Measurements from ENCODE around the gene SCEL. TPM values are rescaled to one million over a fixed set of nuclear protein-coding genes. Genes with fewer than 3 reads are reported as not detected.
"Not testable (repeated sequence)": the region's sequence is repeated elsewhere in the genome, so short reads cannot be mapped to it uniquely, and the experiment has no call there.

The SCEL gene
- total and polyA plus RNA-seq, 2 experiments from 2014 or later, result not detected

DNA sequence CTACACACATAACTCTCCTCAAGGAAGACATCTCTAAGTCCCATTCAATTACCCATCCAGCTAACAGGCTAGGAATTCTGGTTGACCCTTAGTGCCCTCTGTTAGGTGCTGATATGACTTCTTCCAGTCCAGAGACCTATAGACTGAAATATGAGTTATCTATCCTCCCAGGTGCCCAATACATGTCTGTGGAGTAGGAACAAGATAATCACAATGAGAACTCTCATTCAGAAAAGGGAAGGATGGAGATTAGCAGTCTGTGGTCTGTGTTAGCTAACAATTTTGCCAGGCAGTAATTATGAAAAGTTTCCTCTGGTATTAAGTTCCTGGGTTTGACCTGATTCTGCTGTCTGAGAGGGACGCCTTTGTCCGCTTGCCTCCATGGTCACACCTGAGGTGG is 117.8 kb downstream of the SCEL start:
- no peak overlapping the region for H3K4me2 ChIP-seq
- H3K4me1 ChIP-seq (ENCODE audit: insufficient read depth), result no peaks in the 10 kb centered on the region
- no peaks in the 10 kb centered on the region for H3K4me1 Mint-ChIP-seq
- no peak overlapping the region for H3K27ac Mint-ChIP-seq
- H2AFZ ChIP-seq, result no peak overlapping the region
- ATAC-seq (no peak), DNase-seq (ENCODE audit: low spot score) (no peak)
- peaks cover 5% of the 10 kb centered on the region for H3K36me3 Mint-ChIP-seq (ENCODE audit: low read depth)
- no peaks in the 10 kb centered on the region for H3K27me3 ChIP-seq (ENCODE audit: insufficient read depth)
- no peaks in the 10 kb centered on the region for H3F3A ChIP-seq (replicated peaks; ENCODE audit: low read depth)
- TF ChIP-seq ZNF331 (CRISPR knock-in tag; IDR thresholded peaks at IDR 0.05; ENCODE audit: low read depth) (no peak), REST (IDR thresholded peaks at IDR 0.05; ENCODE audit: unreplicated experiment) (no peak), EZH2 (IDR thresholded peaks at IDR 0.05; ENCODE audit: low read depth, unreplicated experiment) (no peak)
- no peak overlapping the region for H3K4me3 Mint-ChIP-seq
- H3K36me3 ChIP-seq (ENCODE audit: insufficient read depth), result no peaks in the 10 kb centered on the region
- no peaks in the 10 kb centered on the region for H3K79me2 ChIP-seq (replicated peaks; ENCODE audit: insufficient read depth)
- H3K9me3 Mint-ChIP-seq, result peaks cover 13% of the 10 kb centered on the region; the same call in 2 of the 3 replicates
- no peaks in the 10 kb centered on the region for H3K27me3 Mint-ChIP-seq (ENCODE audit: insufficient read depth, low read depth, poor library complexity)
- no peaks in the 10 kb centered on the region; the same call in 1 of the 2 replicates for H4K20me1 ChIP-seq (replicated peaks; ENCODE audit: insufficient read depth)
- H3K9me2 ChIP-seq (ENCODE audit: insufficient read depth), result peaks cover 4% of the 10 kb centered on the region; the same call in 1 of the 2 replicates
- H3K27ac ChIP-seq (ENCODE audit: low read depth), result no peak overlapping the region
- H3K4me3 ChIP-seq, result no peak overlapping the region

DNA sequence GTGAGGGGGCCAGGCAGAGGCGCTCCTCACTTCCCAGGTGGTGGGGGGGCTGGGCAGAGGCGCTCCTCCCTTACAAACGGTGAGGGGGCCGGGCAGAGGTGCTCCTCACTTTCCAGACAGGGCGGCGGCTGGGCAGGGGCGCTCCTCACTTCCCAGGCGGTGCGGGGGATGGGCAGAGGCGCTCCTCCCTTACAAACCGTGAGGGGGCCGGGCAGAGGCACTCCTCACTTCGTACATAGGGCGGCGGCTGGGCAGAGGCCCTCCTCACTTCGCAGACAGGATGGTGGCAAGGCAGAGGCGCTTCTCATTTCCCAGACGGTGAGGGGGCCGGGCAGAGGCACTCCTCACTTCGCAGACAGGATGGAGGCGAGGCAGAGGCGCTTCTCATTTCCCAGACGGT is 124.5 kb downstream of the SCEL start:
- not testable (repeated sequence) for DNase-seq (ENCODE audit: low spot score); H3K27ac ChIP-seq (ENCODE audit: low read depth); H4K20me1 ChIP-seq (replicated peaks; ENCODE audit: insufficient read depth); H3K4me3 Mint-ChIP-seq; H3K27me3 ChIP-seq (ENCODE audit: insufficient read depth); H3K36me3 Mint-ChIP-seq (ENCODE audit: low read depth); H3K27me3 Mint-ChIP-seq (ENCODE audit: insufficient read depth, low read depth, poor library complexity); H3K36me3 ChIP-seq (ENCODE audit: insufficient read depth); H3K27ac Mint-ChIP-seq; H3F3A ChIP-seq (replicated peaks; ENCODE audit: low read depth); ATAC-seq; H2AFZ ChIP-seq; H3K4me3 ChIP-seq; H3K4me2 ChIP-seq; H3K4me1 Mint-ChIP-seq; H3K4me1 ChIP-seq (ENCODE audit: insufficient read depth); H3K79me2 ChIP-seq (replicated peaks; ENCODE audit: insufficient read depth)
- H3K9me3 Mint-ChIP-seq, result peaks cover 28% of the 10 kb centered on the region
- H3K9me2 ChIP-seq (ENCODE audit: insufficient read depth), result peaks cover 12% of the 10 kb centered on the region; the same call in 1 of the 2 replicates

DNA sequence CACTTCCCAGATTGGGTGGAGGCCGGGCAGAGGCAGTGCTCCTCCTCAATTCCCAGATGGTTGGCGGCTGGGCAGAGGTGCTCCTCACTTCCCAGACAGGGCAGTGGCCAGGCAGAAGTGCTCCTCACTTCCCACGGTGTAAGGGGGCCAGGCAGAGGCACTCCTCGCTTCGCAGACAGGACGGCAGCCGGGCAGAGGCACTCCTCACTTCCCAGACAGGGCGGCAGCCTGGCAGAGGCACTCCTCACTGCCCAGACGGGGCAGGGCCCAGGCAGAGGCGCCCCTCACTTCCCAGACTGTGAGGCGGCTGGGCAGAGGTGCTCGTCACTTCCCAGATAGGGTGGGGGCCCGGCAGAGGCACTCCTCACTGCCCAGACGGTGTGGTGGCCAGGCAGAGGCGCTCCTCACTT is 125.3 kb downstream of the SCEL start:
- no peaks in the 10 kb centered on the region for H3K4me1 Mint-ChIP-seq
- H3K27me3 ChIP-seq (ENCODE audit: insufficient read depth), result no peaks in the 10 kb centered on the region
- H3K36me3 ChIP-seq (ENCODE audit: insufficient read depth), result no peaks in the 10 kb centered on the region
- no peak overlapping the region for H3K4me2 ChIP-seq
- ATAC-seq, result no peak
- H3K4me3 ChIP-seq, result no peak overlapping the region
- H3K36me3 Mint-ChIP-seq (ENCODE audit: low read depth), result peaks cover 8% of the 10 kb centered on the region; the same call in 1 of the 3 replicates
- H4K20me1 ChIP-seq (replicated peaks; ENCODE audit: insufficient read depth), result no peaks in the 10 kb centered on the region
- H3K27me3 Mint-ChIP-seq (ENCODE audit: insufficient read depth, low read depth, poor library complexity), result peaks cover under 1% of the 10 kb centered on the region
- peaks cover 28% of the 10 kb centered on the region for H3K9me3 Mint-ChIP-seq
- H3K4me1 ChIP-seq (ENCODE audit: insufficient read depth), result no peaks in the 10 kb centered on the region
- no peak overlapping the region for H3K4me3 Mint-ChIP-seq
- H3K9me2 ChIP-seq (ENCODE audit: insufficient read depth), result peaks cover 12% of the 10 kb centered on the region; the same call in 1 of the 2 replicates
- H3F3A ChIP-seq (replicated peaks; ENCODE audit: low read depth), result no peaks in the 10 kb centered on the region
- H3K79me2 ChIP-seq (replicated peaks; ENCODE audit: insufficient read depth), result no peaks in the 10 kb centered on the region
- H2AFZ ChIP-seq, result no peak overlapping the region
- no peak for DNase-seq (ENCODE audit: low spot score)
- H3K27ac Mint-ChIP-seq, result no peak overlapping the region
- TF ChIP-seq POLR2AphosphoS5 (IDR thresholded peaks at IDR 0.05; ENCODE audit: low read depth) (no peak), STAT1 (IDR thresholded peaks at IDR 0.05; ENCODE audit: unreplicated experiment) (no peak)
- H3K27ac ChIP-seq (ENCODE audit: low read depth), result no peak overlapping the region

GRCh38 chr13:77662301-77662700 is 126.8 kb downstream of the SCEL start:
- H3K4me1 Mint-ChIP-seq; H3K27ac ChIP-seq (ENCODE audit: low read depth); H3K4me3 Mint-ChIP-seq; H3K36me3 Mint-ChIP-seq (ENCODE audit: low read depth); DNase-seq (ENCODE audit: low spot score); H3K27me3 ChIP-seq (ENCODE audit: insufficient read depth); H4K20me1 ChIP-seq (replicated peaks; ENCODE audit: insufficient read depth); H3K79me2 ChIP-seq (replicated peaks; ENCODE audit: insufficient read depth); H3K4me1 ChIP-seq (ENCODE audit: insufficient read depth); H3K27me3 Mint-ChIP-seq (ENCODE audit: insufficient read depth, low read depth, poor library complexity); ATAC-seq; H3K36me3 ChIP-seq (ENCODE audit: insufficient read depth); H3K4me2 ChIP-seq; H3K27ac Mint-ChIP-seq; H3F3A ChIP-seq (replicated peaks; ENCODE audit: low read depth); H2AFZ ChIP-seq; H3K4me3 ChIP-seq: not testable (repeated sequence)
- peaks cover 12% of the 10 kb centered on the region; the same call in 1 of the 2 replicates for H3K9me2 ChIP-seq (ENCODE audit: insufficient read depth)
- H3K9me3 Mint-ChIP-seq, result peaks cover 28% of the 10 kb centered on the region

- H2AFZ ChIP-seq; H3K27me3 ChIP-seq (ENCODE audit: insufficient read depth); H3K27me3 Mint-ChIP-seq (ENCODE audit: insufficient read depth, low read depth, poor library complexity); H3K36me3 Mint-ChIP-seq (ENCODE audit: low read depth); H3K4me2 ChIP-seq; H4K20me1 ChIP-seq (replicated peaks; ENCODE audit: insufficient read depth); H3K27ac ChIP-seq (ENCODE audit: low read depth); H3K79me2 ChIP-seq (replicated peaks; ENCODE audit: insufficient read depth); H3K27ac Mint-ChIP-seq; H3K4me1 Mint-ChIP-seq; H3K36me3 ChIP-seq (ENCODE audit: insufficient read depth); DNase-seq (ENCODE audit: low spot score); H3K4me1 ChIP-seq (ENCODE audit: insufficient read depth); H3K4me3 ChIP-seq; ATAC-seq; H3K4me3 Mint-ChIP-seq; H3F3A ChIP-seq (replicated peaks; ENCODE audit: low read depth): not testable (repeated sequence)
- H3K9me2 ChIP-seq (ENCODE audit: insufficient read depth), result peaks cover 12% of the 10 kb centered on the region; the same call in 1 of the 2 replicates
- H3K9me3 Mint-ChIP-seq, result peaks cover 28% of the 10 kb centered on the region
Measured at GRCh38 chr13:77662831-77663230, 127.3 kb downstream of the SCEL start.
